Activated naive CD4-positive, alpha-beta T cell treated with anti-CD3 and anti-CD28 coated beads, Interleukin-2, amount 50 U/mL, for 24 hours (primary cell): ENCODE data around the gene AKNA.

ENCODE experiments used
- H3K27ac Mint-ChIP-seq: one replicate; pipeline ENCODE4 v1.8.0; 2021; ENCODE audit warnings: mild to moderate bottlenecking, mixed read lengths
- H3K27me3 Mint-ChIP-seq: one replicate; pipeline ENCODE4 v1.8.0; 2021; ENCODE audit warnings: mixed read lengths
- H3K36me3 Mint-ChIP-seq: one replicate; pipeline ENCODE4 v1.8.0; 2021; ENCODE audit warnings: mixed read lengths
- H3K4me1 Mint-ChIP-seq: one replicate; pipeline ENCODE4 v1.8.0; 2021; ENCODE audit warnings: mixed read lengths
- H3K4me3 Mint-ChIP-seq: one replicate; pipeline ENCODE4 v1.8.0; 2021; ENCODE audit warnings: mild to moderate bottlenecking, mixed read lengths
- H3K9me3 Mint-ChIP-seq: one replicate; pipeline ENCODE4 v1.8.0; 2021; ENCODE audit warnings: mixed read lengths

Gene AKNA

GRCh38 chr9:114291064-114291474 is 96.7 kb downstream of the AKNA start:
- H3K27ac Mint-ChIP-seq = no peak overlapping the region
- peaks cover 7% of the 10 kb centered on the region for H3K9me3 Mint-ChIP-seq

GRCh38 chr9:114290561-114290986 is 97.2 kb downstream of the AKNA start:
- Mint-ChIP-seq H3K4me3 (no peak overlapping the region), H3K27ac (no peak overlapping the region), H3K4me1 (no peaks in the 10 kb centered on the region), H3K36me3 (peaks cover 4% of the 10 kb centered on the region), H3K27me3 (peaks cover 4% of the 10 kb centered on the region), H3K9me3 (peaks cover 7% of the 10 kb centered on the region)

More at GRCh38 chr9:114291064-114291474, 96.7 kb downstream of the AKNA start:
- no peak overlapping the region for H3K4me3 Mint-ChIP-seq
- no peaks in the 10 kb centered on the region for H3K4me1 Mint-ChIP-seq
- H3K36me3 Mint-ChIP-seq = peaks cover 4% of the 10 kb centered on the region
- H3K27me3 Mint-ChIP-seq = peaks cover 4% of the 10 kb centered on the region

GRCh38 chr9:114289571-114290481 is 98.0 kb downstream of the AKNA start:
- no peaks in the 10 kb centered on the region for H3K4me1 Mint-ChIP-seq
- no peaks in the 10 kb centered on the region for H3K36me3 Mint-ChIP-seq
- no peaks in the 10 kb centered on the region for H3K27me3 Mint-ChIP-seq
- no peak overlapping the region for H3K4me3 Mint-ChIP-seq
- H3K27ac Mint-ChIP-seq = no peak overlapping the region
- peaks cover 2% of the 10 kb centered on the region for H3K9me3 Mint-ChIP-seq

GRCh38 chr9:114289106-114289505 is 98.7 kb downstream of the AKNA start:
- H3K27ac Mint-ChIP-seq = no peak overlapping the region
- H3K4me1 Mint-ChIP-seq = no peaks in the 10 kb centered on the region
- no peaks in the 10 kb centered on the region for H3K27me3 Mint-ChIP-seq
- no peaks in the 10 kb centered on the region for H3K36me3 Mint-ChIP-seq
- no peaks in the 10 kb centered on the region for H3K9me3 Mint-ChIP-seq
- no peak overlapping the region for H3K4me3 Mint-ChIP-seq

- Mint-ChIP-seq H3K4me3 (no peak overlapping the region), H3K4me1 (no peaks in the 10 kb centered on the region), H3K9me3 (no peaks in the 10 kb centered on the region), H3K36me3 (no peaks in the 10 kb centered on the region), H3K27me3 (no peaks in the 10 kb centered on the region), H3K27ac (no peak overlapping the region)
Observed at GRCh38 chr9:114288193-114289091, 99.3 kb downstream of the AKNA start.

- no peak overlapping the region for H3K4me3 Mint-ChIP-seq
- no peaks in the 10 kb centered on the region for H3K27me3 Mint-ChIP-seq
- no peaks in the 10 kb centered on the region for H3K9me3 Mint-ChIP-seq
- H3K4me1 Mint-ChIP-seq = no peaks in the 10 kb centered on the region
- no peak overlapping the region for H3K27ac Mint-ChIP-seq
- H3K36me3 Mint-ChIP-seq = no peaks in the 10 kb centered on the region
Observed at GRCh38 chr9:114287763-114288192, 100.0 kb downstream of the AKNA start.

- no peaks in the 10 kb centered on the region for H3K9me3 Mint-ChIP-seq
- no peak overlapping the region for H3K27ac Mint-ChIP-seq
- H3K4me1 Mint-ChIP-seq = no peaks in the 10 kb centered on the region
- no peak overlapping the region for H3K4me3 Mint-ChIP-seq
- H3K36me3 Mint-ChIP-seq = no peaks in the 10 kb centered on the region
- no peaks in the 10 kb centered on the region for H3K27me3 Mint-ChIP-seq
Observed at GRCh38 chr9:114287001-114287762, 100.6 kb downstream of the AKNA start.

GRCh38 chr9:114286146-114286679 is 101.6 kb downstream of the AKNA start:
- H3K27ac Mint-ChIP-seq = no peak overlapping the region
- no peaks in the 10 kb centered on the region for H3K4me1 Mint-ChIP-seq
- H3K36me3 Mint-ChIP-seq = no peaks in the 10 kb centered on the region
- H3K4me3 Mint-ChIP-seq = no peak overlapping the region
- H3K9me3 Mint-ChIP-seq = no peaks in the 10 kb centered on the region
- H3K27me3 Mint-ChIP-seq = no peaks in the 10 kb centered on the region

GRCh38 chr9:114285166-114285867 is 102.5 kb downstream of the AKNA start:
- no peaks in the 10 kb centered on the region for H3K4me1 Mint-ChIP-seq
- no peaks in the 10 kb centered on the region for H3K36me3 Mint-ChIP-seq
- no peaks in the 10 kb centered on the region for H3K9me3 Mint-ChIP-seq
- no peak overlapping the region for H3K27ac Mint-ChIP-seq
- H3K4me3 Mint-ChIP-seq = no peak overlapping the region
- no peaks in the 10 kb centered on the region for H3K27me3 Mint-ChIP-seq

GRCh38 chr9:114284316-114285060 is 103.3 kb downstream of the AKNA start:
- no peak overlapping the region for H3K4me3 Mint-ChIP-seq
- H3K27ac Mint-ChIP-seq = no peak overlapping the region
- no peaks in the 10 kb centered on the region for H3K27me3 Mint-ChIP-seq
- H3K9me3 Mint-ChIP-seq = no peaks in the 10 kb centered on the region
- no peaks in the 10 kb centered on the region for H3K4me1 Mint-ChIP-seq
- no peaks in the 10 kb centered on the region for H3K36me3 Mint-ChIP-seq
